ENCODE data around the gene BORCS5. TPM values are rescaled to one million over a fixed set of nuclear protein-coding genes. Genes with fewer than 3 reads are reported as not detected.

Gene BORCS5
- total RNA-seq, 1 experiment from 2014 or later = 25.7 TPM

- Mint-ChIP-seq H3K4me3 (ENCODE audit: unreplicated experiment) (no peak overlapping the region), H3K9me3 (ENCODE audit: unreplicated experiment) (peaks cover 17% of the 10 kb centered on the region), H3K4me1 (ENCODE audit: low read depth, unreplicated experiment) (peaks cover 45% of the 10 kb centered on the region), H3K27me3 (ENCODE audit: insufficient read depth, unreplicated experiment) (no peaks in the 10 kb centered on the region), H3K36me3 (ENCODE audit: insufficient read depth, unreplicated experiment) (peaks cover 4% of the 10 kb centered on the region), H3K27ac (ENCODE audit: unreplicated experiment) (peak overlapping the region; percentile 16)
- Histone ChIP-seq H3K4me1 (peaks cover 34% of the 10 kb centered on the region), H3K36me3 (ENCODE audit: control insufficient read depth, insufficient read depth, low read length) (peaks cover 3% of the 10 kb centered on the region; the same call in 1 of the 2 replicates), H3K27me3 (replicated peaks; ENCODE audit: control insufficient read depth, insufficient read depth, low read length) (no peaks in the 10 kb centered on the region), H3K9me3 (0 out of 2 replicates have a peak, but pooled peaks cover 4% of the 10 kb centered on the region), H3K4me3 (ENCODE audit: low read depth, low read length) (no peak overlapping the region)
- intact Hi-C loops (cut with micrococcal nuclease; ENCODE audit: unreplicated experiment) = loop anchor here (5.0 kb wide), 1 partner anchor 339 kb away; the partner anchor contains the start of gene CDKN1B
- no peak for DNase-seq
- POLR2A ChIA-PET = no interaction called here
- no peak for TF ChIP-seq CTCF (IDR thresholded peaks at IDR 0.05; ENCODE audit: insufficient read depth in 1 of 2, low read depth in 1 of 2, low read length in 1 of 2, severe bottlenecking in 1 of 2, unreplicated experiment in 1 of 2)
- no TSS peak for BruUV-seq (replicated peaks)
- CTCF ChIA-PET = interaction anchor here (2.4 kb wide), 2 partner anchors 125 to 185 kb away, joined by 11 to 25 read pairs; partner anchors contain the start of gene DUSP16
These were observed 21.7 kb downstream of the BORCS5 start for GRCh38 chr12:12378616-12379015.

- POLR2A ChIA-PET = interaction anchor here (0.5 to 0.7 kb wide), 2 partner anchors 23 to 183 kb away, joined by 3 read pairs; partner anchors contain the start of gene BORCS5
These were observed 23.2 kb downstream of the BORCS5 start for GRCh38 chr12:12379831-12380730.

More at GRCh38 chr12:12379831-12380730, 23.2 kb downstream of the BORCS5 start:
- peaks cover 48% of the 10 kb centered on the region for H3K4me1 ChIP-seq
- Mint-ChIP-seq H3K27ac (ENCODE audit: unreplicated experiment) (no peak overlapping the region), H3K4me3 (ENCODE audit: unreplicated experiment) (no peak overlapping the region), H3K36me3 (ENCODE audit: insufficient read depth, unreplicated experiment) (peaks cover 15% of the 10 kb centered on the region), H3K27me3 (ENCODE audit: insufficient read depth, unreplicated experiment) (no peaks in the 10 kb centered on the region), H3K9me3 (ENCODE audit: unreplicated experiment) (peaks cover 23% of the 10 kb centered on the region), H3K4me1 (ENCODE audit: low read depth, unreplicated experiment) (peaks cover 56% of the 10 kb centered on the region)
- H3K4me3 ChIP-seq (ENCODE audit: low read depth, low read length) = no peak overlapping the region
- no TSS peak for BruUV-seq (replicated peaks)
- 0 out of 2 replicates have a peak, but pooled peaks cover 4% of the 10 kb centered on the region for H3K9me3 ChIP-seq
- CTCF ChIA-PET = interaction anchor here (1.1 to 1.2 kb wide), 2 partner anchors 24 to 123 kb away, joined by 4 to 6 read pairs; no protein-coding TSS in a partner anchor
- no peaks in the 10 kb centered on the region for H3K27me3 ChIP-seq (replicated peaks; ENCODE audit: control insufficient read depth, insufficient read depth, low read length)
- peaks cover 3% of the 10 kb centered on the region; the same call in 1 of the 2 replicates for H3K36me3 ChIP-seq (ENCODE audit: control insufficient read depth, insufficient read depth, low read length)
- DNase-seq = no peak
- intact Hi-C loops (cut with micrococcal nuclease; ENCODE audit: unreplicated experiment) = loop anchor here (5.0 kb wide), 1 partner anchor 337 kb away; the partner anchor contains the start of gene CDKN1B
- TF ChIP-seq CTCF (IDR thresholded peaks at IDR 0.05; ENCODE audit: insufficient read depth in 1 of 2, low read depth in 1 of 2, low read length in 1 of 2, severe bottlenecking in 1 of 2, unreplicated experiment in 1 of 2) = no peak

Data from Caco-2 (cell line).